NCI-H748 (cell line): ENCODE data around the gene AIDA.
"Not testable (repeated sequence)": the region's sequence is repeated elsewhere in the genome, so short reads cannot be mapped to it uniquely, and the experiment has no call there.

Experiments used
- DNase-seq: peaks from one replicate; lab custom pipeline; 2025; ENCODE audit not compliant: unreplicated experiment; lab: John Stamatoyannopoulos, UW

The AIDA gene

GRCh38 chr1:222713091-222713961, 1.0 kb upstream of the AIDA start:
- DNase-seq, result peak; percentile 95

- DNase-seq, result peak; percentile 74
Measured at GRCh38 chr1:222711319-222712252, 705 bp downstream of the AIDA start.

- no peak for DNase-seq
Measured at GRCh38 chr1:222709700-222710153, 2.6 kb downstream of the AIDA start.

GRCh38 chr1:222706815-222707214, 5.5 kb downstream of the AIDA start:
- DNase-seq, result no peak

- DNase-seq, result no peak
Measured at GRCh38 chr1:222704260-222704659, 8.0 kb downstream of the AIDA start.

GRCh38 chr1:222702210-222702609, 10.1 kb downstream of the AIDA start:
- no peak for DNase-seq

GRCh38 chr1:222697826-222698225, 14.5 kb downstream of the AIDA start:
- DNase-seq, result no peak

- DNase-seq, result no peak
Measured at GRCh38 chr1:222697203-222697602, 15.1 kb downstream of the AIDA start.

GRCh38 chr1:222696741-222697140, 15.6 kb downstream of the AIDA start:
- DNase-seq, result no peak

GRCh38 chr1:222694927-222695326, 17.4 kb downstream of the AIDA start:
- no peak for DNase-seq

GRCh38 chr1:222691016-222691415, 21.3 kb downstream of the AIDA start:
- no peak for DNase-seq

GRCh38 chr1:222680080-222680479, 32.2 kb downstream of the AIDA start:
- DNase-seq, result no peak

GRCh38 chr1:222670110-222670509, 42.2 kb downstream of the AIDA start:
- DNase-seq, result no peak

GRCh38 chr1:222669107-222669506, 43.2 kb downstream of the AIDA start:
- DNase-seq, result not testable (repeated sequence)

GRCh38 chr1:222668184-222668583, 44.1 kb downstream of the AIDA start:
- DNase-seq, result not testable (repeated sequence)

GRCh38 chr1:222665964-222666363, 46.3 kb downstream of the AIDA start:
- DNase-seq, result no peak

GRCh38 chr1:222663431-222663934, 48.8 kb downstream of the AIDA start:
- DNase-seq, result no peak

GRCh38 chr1:222657899-222658298, 54.4 kb downstream of the AIDA start:
- DNase-seq, result no peak

- no peak for DNase-seq
Measured at GRCh38 chr1:222656391-222657155, 55.7 kb downstream of the AIDA start.

GRCh38 chr1:222654849-222655248, 57.4 kb downstream of the AIDA start:
- DNase-seq, result no peak
